HEK293 (cell line): ENCODE data around the gene CD151.

Experiments used
- CTCF ChIA-PET: fragments of 350-600 bp; formaldehyde crosslinking; extraction: SDS; loops from one replicate; lab custom pipeline; 2021; ENCODE audit warnings: antibody characterized with exemption; lab: Yijun Ruan, JAX
- POLR2A ChIA-PET: fragments of 300-600 bp; formaldehyde crosslinking; extraction: SDS; loops from one replicate; lab custom pipeline; 2020; ENCODE audit warnings: antibody characterized with exemption, inconsistent platforms; lab: Yijun Ruan, JAX
- H3K27ac ChIP-seq: fragments of 200-500 bp; sonication (Bioruptor generic); 2 replicates; pipeline ENCODE4 v1.5.1; 2014; ENCODE audit warnings: low read depth, low read length, control low read depth, inconsistent platforms; ENCODE audit errors: extremely low read depth
- H3K36me3 ChIP-seq, 2 experiments: fragments of 200-500 bp in 1 of 2; sonication (Bioruptor generic) in 1 of 2; 1 replicate in 1 of 2; 2 replicates in 1 of 2; pipeline ENCODE4 v1.5.1; 2014 to 2017; ENCODE audit warnings: inconsistent platforms in 2 of 2, low read length in 2 of 2; ENCODE audit not compliant: control insufficient read depth in 2 of 2, insufficient read depth in 1 of 2
- H3K4me1 ChIP-seq: fragments of 200-500 bp; sonication (Bioruptor generic); 2 replicates; pipeline ENCODE4 v1.5.1; 2014; ENCODE audit warnings: mild to moderate bottlenecking, low read length, inconsistent platforms; ENCODE audit not compliant: control insufficient read depth, insufficient read depth
- H3K4me3 ChIP-seq: 2 replicates; pipeline ENCODE4 v1.5.1; 2011; ENCODE audit warnings: low read depth, mild to moderate bottlenecking, control low read depth, low read length, moderate library complexity
- H3K9me3 ChIP-seq: fragments of 200-500 bp; sonication (Bioruptor generic); 2 replicates; pipeline ENCODE4 v1.5.1; 2014; ENCODE audit warnings: low read depth, low read length, inconsistent platforms; ENCODE audit not compliant: control insufficient read depth, insufficient read depth
- BCL11A ChIP-seq: fragments of 450-650 bp; formaldehyde crosslinking; IDR thresholded peaks from 2 replicates; pipeline ENCODE4 v1.5.1; 2016; ENCODE audit warnings: low read depth, missing biosample characterization, missing genetic modification characterization
- BCL11B ChIP-seq: fragments of 450-650 bp; formaldehyde crosslinking; IDR thresholded peaks from 2 replicates; pipeline ENCODE4 v1.5.1; 2016; ENCODE audit warnings: low read depth, missing biosample characterization, missing genetic modification characterization
- KLF17 ChIP-seq: fragments of 450-650 bp; formaldehyde crosslinking; IDR thresholded peaks from 2 replicates; pipeline ENCODE4 v1.5.1; 2016; ENCODE audit warnings: missing biosample characterization, missing genetic modification characterization
- KLF8 ChIP-seq: fragments of 450-650 bp; formaldehyde crosslinking; IDR thresholded peaks from 2 replicates; pipeline ENCODE4 v1.5.1; 2016; ENCODE audit warnings: missing biosample characterization, missing genetic modification characterization
- KLF9 ChIP-seq: fragments of 450-650 bp; formaldehyde crosslinking; IDR thresholded peaks from 2 replicates; pipeline ENCODE4 v1.5.1; 2016; ENCODE audit warnings: missing biosample characterization, missing genetic modification characterization, low read depth
- OSR2 ChIP-seq: fragments of 450-650 bp; formaldehyde crosslinking; IDR thresholded peaks from 2 replicates; pipeline ENCODE4 v1.5.1; 2016; ENCODE audit warnings: missing biosample characterization, missing genetic modification characterization
- PRDM1 ChIP-seq: fragments of 450-650 bp; formaldehyde crosslinking; IDR thresholded peaks from 2 replicates; pipeline ENCODE4; 2016; ENCODE audit warnings: missing biosample characterization, missing genetic modification characterization
- PRDM10 ChIP-seq: fragments of 450-650 bp; formaldehyde crosslinking; IDR thresholded peaks from 2 replicates; pipeline ENCODE4 v1.5.1; 2016; ENCODE audit warnings: missing biosample characterization, missing genetic modification characterization
- ZBTB17 ChIP-seq: fragments of 450-650 bp; formaldehyde crosslinking; IDR thresholded peaks from 2 replicates; pipeline ENCODE4 v1.5.1; 2016; ENCODE audit warnings: missing biosample characterization, missing genetic modification characterization
- ZBTB20 ChIP-seq: fragments of 450-650 bp; formaldehyde crosslinking; IDR thresholded peaks from 2 replicates; pipeline ENCODE4 v1.5.1; 2016; ENCODE audit warnings: missing biosample characterization, missing genetic modification characterization
- ZBTB26 ChIP-seq: fragments of 450-650 bp; formaldehyde crosslinking; optimal IDR thresholded peaks from 2 replicates; pipeline ENCODE3; 2016; ENCODE audit warnings: missing biosample characterization, mild to moderate bottlenecking, missing genetic modification characterization
- ZIC2 ChIP-seq: fragments of 450-650 bp; formaldehyde crosslinking; IDR thresholded peaks from 2 replicates; pipeline ENCODE4 v1.5.1; 2016; ENCODE audit warnings: missing biosample characterization, missing genetic modification characterization
- ZNF138 ChIP-seq: fragments of 450-650 bp; formaldehyde crosslinking; IDR thresholded peaks from 2 replicates; pipeline ENCODE4 v1.5.1; 2016; ENCODE audit warnings: missing biosample characterization, missing genetic modification characterization, borderline replicate concordance
- ZNF2 ChIP-seq: fragments of 450-650 bp; formaldehyde crosslinking; IDR thresholded peaks from 2 replicates; pipeline ENCODE4 v1.5.1; 2016; ENCODE audit warnings: missing biosample characterization, missing genetic modification characterization
- ZNF239 ChIP-seq: fragments of 450-650 bp; formaldehyde crosslinking; IDR thresholded peaks from 2 replicates; pipeline ENCODE4 v1.5.1; 2016; ENCODE audit warnings: missing biosample characterization, missing genetic modification characterization
- ZNF24 ChIP-seq: fragments of 450-650 bp; formaldehyde crosslinking; IDR thresholded peaks from 2 replicates; pipeline ENCODE4 v1.5.1; 2016; ENCODE audit warnings: missing biosample characterization, missing genetic modification characterization
- ZNF280D ChIP-seq: fragments of 450-650 bp; formaldehyde crosslinking; IDR thresholded peaks from 2 replicates; pipeline ENCODE4 v1.5.1; 2016; ENCODE audit warnings: missing biosample characterization, missing genetic modification characterization
- ZNF335 ChIP-seq: fragments of 450-650 bp; formaldehyde crosslinking; conservative IDR thresholded peaks from 2 replicates; pipeline ENCODE4 v1.5.1; 2016; ENCODE audit warnings: missing biosample characterization, missing genetic modification characterization
- ZNF354C ChIP-seq: fragments of 450-650 bp; formaldehyde crosslinking; IDR thresholded peaks from 2 replicates; pipeline ENCODE4 v1.5.1; 2016; ENCODE audit warnings: missing biosample characterization, missing genetic modification characterization, low read depth, borderline replicate concordance
- ZNF398 ChIP-seq: fragments of 450-650 bp; formaldehyde crosslinking; IDR thresholded peaks from 2 replicates; pipeline ENCODE4 v1.5.1; 2017; ENCODE audit warnings: missing biosample characterization, missing genetic modification characterization
- ZNF433 ChIP-seq: fragments of 450-650 bp; formaldehyde crosslinking; IDR thresholded peaks from 2 replicates; pipeline ENCODE4 v1.5.1; 2016; ENCODE audit warnings: missing biosample characterization, missing genetic modification characterization, low read depth
- ZNF529 ChIP-seq: fragments of 450-650 bp; formaldehyde crosslinking; IDR thresholded peaks from 2 replicates; pipeline ENCODE4 v1.5.1; 2017; ENCODE audit warnings: missing genetic modification characterization, missing biosample characterization; ENCODE audit not compliant: insufficient replicate concordance

The CD151 gene

GRCh38 chr11:833114-833791, 501 bp downstream of the CD151 start (continued):
- TF ChIP-seq OSR2 (tag by site-specific recombination) (no peak), ZNF433 (tag by site-specific recombination) (no peak), ZNF280D (tag by site-specific recombination) (no peak)

GRCh38 chr11:833849-834311, 1.1 kb downstream of the CD151 start:
- H3K4me1 ChIP-seq: no peaks in the 10 kb centered on the region; the same call in 1 of the 2 replicates
- H3K9me3 ChIP-seq: no peaks in the 10 kb centered on the region
- peak overlapping the region; percentile 64; the same call in 1 of the 2 replicates for H3K27ac ChIP-seq
- ChIA-PET POLR2A (interaction anchor here (1.0 to 15.0 kb wide), 4 partner anchors 8 to 37 kb away, joined by 3 to 202 read pairs (median 37); partner anchors contain the start of genes PNPLA2, POLR2L and TSPAN4), CTCF (interaction anchor here (0.7 to 1.0 kb wide), 2 partner anchors 17 to 61 kb away, joined by 3 to 4 read pairs; no protein-coding TSS in a partner anchor)
- H3K4me3 ChIP-seq: peak overlapping the region; percentile 70
- H3K36me3 ChIP-seq: peaks cover 0 to 43% of the 10 kb centered on the region in 2 experiments; a peak in 1 of 3 replicates
- TF ChIP-seq ZNF354C (no peak), KLF9 (tag by site-specific recombination) (peak; percentile 60; the same call in 1 of the 2 replicates), ZNF2 (0 out of 2 replicates have a peak, but pooled peaks have one; percentile 22), ZNF138 (tag by site-specific recombination) (no peak), ZNF335 (tag by site-specific recombination) (no peak), PRDM10 (peak; percentile 45; the same call in 1 of the 2 replicates), BCL11A (0 out of 2 replicates have a peak, but pooled peaks have one; percentile 5), BCL11B (tag by site-specific recombination) (0 out of 2 replicates have a peak, but pooled peaks have one; percentile 38), ZNF239 (tag by site-specific recombination) (no peak), ZIC2 (tag by site-specific recombination) (no peak), ZBTB17 (peak; percentile 45; the same call in 1 of the 2 replicates), PRDM1 (tag by site-specific recombination) (no peak), KLF17 (peak; percentile 40; the same call in 1 of the 2 replicates), ZBTB20 (tag by site-specific recombination) (no peak), KLF8 (tag by site-specific recombination) (peak; percentile 82; the same call in 1 of the 2 replicates), ZNF24 (tag by site-specific recombination) (0 out of 2 replicates have a peak, but pooled peaks have one; percentile 18), ZBTB26 (tag by site-specific recombination) (no peak), ZNF529 (no peak), ZNF398 (tag by site-specific recombination) (peak; percentile 63)
